NCI-H524 (cell line): ENCODE data around the gene FGF10.
A peak's percentile ranks its signal among the peaks of the same experiment; 100 is the strongest.

Source experiments
- DNase-seq, 2 experiments: peaks; one replicate each; lab custom pipeline; 2025; lab: John Stamatoyannopoulos, UW

FGF10 gene

GRCh38 chr5:44257653-44258365 lies 131.4 kb downstream of the FGF10 start:
- DNase-seq = peak; percentile 30 to 43

GRCh38 chr5:44257221-44257620 lies 132.0 kb downstream of the FGF10 start:
- DNase-seq = no peak
